ENCODE measurements around the gene SEC16A.

- no peak for TF ChIP-seq CTCF (IDR thresholded peaks at IDR 0.05)
- no peak for TF ChIP-seq POLR2A (IDR thresholded peaks at IDR 0.05)
Observed at GRCh38 chr9:136404801-136405136, 78.1 kb downstream of the SEC16A start.

Measured in thyroid gland (tissue), 4 donors.